Ovary (tissue), 3 donors: ENCODE measurements around the gene NPR1.

ENCODE experiments used
- POLR2A ChIP-seq: fragments of 450-650 bp; IDR thresholded peaks from one replicate; pipeline ENCODE4 v1.6.1; 2017; ENCODE audit warnings: antibody characterized with exemption, mild to moderate bottlenecking, moderate library complexity
- TF ChIP-seq, protein P1 (sequence below), 3 donors: fragments of 450-650 bp in 2 of 3; fragments of 200-600 bp in 1 of 3; IDR thresholded peaks; one replicate each; pipeline versions ENCODE4 v1.5.1 to v1.8.0; 2016 to 2022; ENCODE audit warnings: antibody characterized with exemption in 3 of 3, mild to moderate bottlenecking in 1 of 3
- donor health status: DM: no; HTN: no; CAD: no.

DNA sequence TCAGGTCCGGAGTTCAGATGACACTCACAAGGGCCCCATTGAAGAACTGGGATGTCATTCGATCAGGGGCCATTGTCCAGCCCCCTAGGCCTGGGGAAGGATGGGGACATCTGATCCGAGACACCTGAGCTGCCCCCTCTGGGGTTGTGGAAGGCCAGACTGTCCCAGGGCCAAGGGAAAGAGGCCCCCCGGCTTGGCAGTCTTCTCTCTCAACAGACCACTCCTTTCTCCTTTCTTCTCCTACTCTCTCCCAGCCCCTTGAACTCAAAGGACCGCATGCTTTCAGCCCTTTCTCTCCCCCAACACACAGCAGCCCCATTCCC is 49.2 kb upstream of the NPR1 start:
- no peak for TF ChIP-seq POLR2A
- TF ChIP-seq, protein P1, sequence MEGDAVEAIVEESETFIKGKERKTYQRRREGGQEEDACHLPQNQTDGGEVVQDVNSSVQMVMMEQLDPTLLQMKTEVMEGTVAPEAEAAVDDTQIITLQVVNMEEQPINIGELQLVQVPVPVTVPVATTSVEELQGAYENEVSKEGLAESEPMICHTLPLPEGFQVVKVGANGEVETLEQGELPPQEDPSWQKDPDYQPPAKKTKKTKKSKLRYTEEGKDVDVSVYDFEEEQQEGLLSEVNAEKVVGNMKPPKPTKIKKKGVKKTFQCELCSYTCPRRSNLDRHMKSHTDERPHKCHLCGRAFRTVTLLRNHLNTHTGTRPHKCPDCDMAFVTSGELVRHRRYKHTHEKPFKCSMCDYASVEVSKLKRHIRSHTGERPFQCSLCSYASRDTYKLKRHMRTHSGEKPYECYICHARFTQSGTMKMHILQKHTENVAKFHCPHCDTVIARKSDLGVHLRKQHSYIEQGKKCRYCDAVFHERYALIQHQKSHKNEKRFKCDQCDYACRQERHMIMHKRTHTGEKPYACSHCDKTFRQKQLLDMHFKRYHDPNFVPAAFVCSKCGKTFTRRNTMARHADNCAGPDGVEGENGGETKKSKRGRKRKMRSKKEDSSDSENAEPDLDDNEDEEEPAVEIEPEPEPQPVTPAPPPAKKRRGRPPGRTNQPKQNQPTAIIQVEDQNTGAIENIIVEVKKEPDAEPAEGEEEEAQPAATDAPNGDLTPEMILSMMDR (IDR thresholded peaks at IDR 0.05): no peak
